ENCODE results near the gene CRISP2. TPM values are rescaled to one million over a fixed set of nuclear protein-coding genes. Genes with fewer than 3 reads are reported as not detected.

CRISP2 gene
- total and polyA plus RNA-seq, 2 donors (not counting 1 experiment from before 2014, with no cell fraction given) = not detected

DNA sequence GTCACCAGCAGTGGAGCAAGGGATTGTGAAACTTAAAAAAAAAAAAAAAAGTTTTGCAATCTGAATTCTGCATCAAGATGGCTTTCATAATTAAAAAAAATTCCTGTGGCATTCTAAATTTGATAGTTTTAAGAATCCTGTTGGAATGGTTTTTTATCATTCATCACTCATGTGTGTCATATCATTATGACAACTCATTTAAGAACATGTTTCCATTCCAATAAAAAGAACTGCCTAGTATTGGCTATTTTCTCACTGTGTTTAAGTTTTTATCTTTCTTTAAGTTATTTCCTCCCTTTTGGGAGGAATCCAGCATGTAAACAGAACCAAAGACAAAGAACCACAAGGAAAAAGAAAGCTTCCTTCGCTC lies 50.5 kb downstream of the CRISP2 start:
- no peak for TF ChIP-seq CTCF (conservative IDR thresholded peaks at IDR 0.05 in 1 of 2, IDR thresholded peaks at IDR 0.05 in 1 of 2; ENCODE audit: low read depth in 1 of 2, low read length in 2 of 2)
- TF ChIP-seq EZH2 (IDR thresholded peaks at IDR 0.05; ENCODE audit: low read length, missing control alignments) = no peak
- H3K27me3 ChIP-seq (ENCODE audit: control insufficient read depth, insufficient read depth, low read length) = no peaks in the 10 kb centered on the region
- H2AFZ ChIP-seq (ENCODE audit: low read length) = no peak overlapping the region
- peak in 1 of 2 donors; percentile 18 for DNase-seq (ENCODE audit: low read depth in 2 of 2)
- no peak overlapping the region for H3K9ac ChIP-seq (ENCODE audit: insufficient read depth, low read length)
- H3K9me3 ChIP-seq (ENCODE audit: control insufficient read depth, insufficient read depth, low read depth, low read length) = no peaks in the 10 kb centered on the region
- H3K4me3 ChIP-seq (replicated peaks in 1 of 4; ENCODE audit: control extremely low read depth in 1 of 4, insufficient read depth in 1 of 4, low read depth in 3 of 4, low read length in 4 of 4) = no peak overlapping the region
- no peaks in the 10 kb centered on the region for H3K4me1 ChIP-seq (ENCODE audit: control insufficient read depth, extremely low read depth, insufficient read depth, low read length)
- H3K79me2 ChIP-seq (ENCODE audit: control insufficient read depth, insufficient read depth, low read length) = no peaks in the 10 kb centered on the region
- H3K36me3 ChIP-seq (ENCODE audit: control insufficient read depth, insufficient read depth, low read length) = no peaks in the 10 kb centered on the region
- no peak overlapping the region for H3K27ac ChIP-seq (ENCODE audit: insufficient read depth, low read length)
- no peak overlapping the region for H3K4me2 ChIP-seq (ENCODE audit: extremely low read depth, insufficient read depth, low read length)
- H4K20me1 ChIP-seq (ENCODE audit: control insufficient read depth, extremely low read depth, insufficient read depth, low read length) = no peaks in the 10 kb centered on the region

GRCh38 chr6:49662231-49662891 lies 51.0 kb downstream of the CRISP2 start:
- TF ChIP-seq EZH2 (IDR thresholded peaks at IDR 0.05; ENCODE audit: low read length, missing control alignments) (no peak), CTCF (conservative IDR thresholded peaks at IDR 0.05 in 1 of 2, IDR thresholded peaks at IDR 0.05 in 1 of 2; ENCODE audit: low read depth in 1 of 2, low read length in 2 of 2) (no peak)
- H3K4me2 ChIP-seq (ENCODE audit: extremely low read depth, insufficient read depth, low read length) = no peak overlapping the region
- no peaks in the 10 kb centered on the region for H3K79me2 ChIP-seq (ENCODE audit: control insufficient read depth, insufficient read depth, low read length)
- H3K9me3 ChIP-seq (ENCODE audit: control insufficient read depth, insufficient read depth, low read depth, low read length) = no peaks in the 10 kb centered on the region
- no peaks in the 10 kb centered on the region for H3K27me3 ChIP-seq (ENCODE audit: control insufficient read depth, insufficient read depth, low read length)
- no peak overlapping the region for H3K9ac ChIP-seq (ENCODE audit: insufficient read depth, low read length)
- no peaks in the 10 kb centered on the region for H3K36me3 ChIP-seq (ENCODE audit: control insufficient read depth, insufficient read depth, low read length)
- no peak overlapping the region for H3K27ac ChIP-seq (ENCODE audit: insufficient read depth, low read length)
- no peaks in the 10 kb centered on the region for H3K4me1 ChIP-seq (ENCODE audit: control insufficient read depth, extremely low read depth, insufficient read depth, low read length)
- no peak for DNase-seq (ENCODE audit: low read depth in 2 of 2)
- H4K20me1 ChIP-seq (ENCODE audit: control insufficient read depth, extremely low read depth, insufficient read depth, low read length) = no peaks in the 10 kb centered on the region
- H3K4me3 ChIP-seq (replicated peaks in 1 of 4; ENCODE audit: control extremely low read depth in 1 of 4, insufficient read depth in 1 of 4, low read depth in 3 of 4, low read length in 4 of 4) = no peak overlapping the region
- no peak overlapping the region for H2AFZ ChIP-seq (ENCODE audit: low read length)

DNA sequence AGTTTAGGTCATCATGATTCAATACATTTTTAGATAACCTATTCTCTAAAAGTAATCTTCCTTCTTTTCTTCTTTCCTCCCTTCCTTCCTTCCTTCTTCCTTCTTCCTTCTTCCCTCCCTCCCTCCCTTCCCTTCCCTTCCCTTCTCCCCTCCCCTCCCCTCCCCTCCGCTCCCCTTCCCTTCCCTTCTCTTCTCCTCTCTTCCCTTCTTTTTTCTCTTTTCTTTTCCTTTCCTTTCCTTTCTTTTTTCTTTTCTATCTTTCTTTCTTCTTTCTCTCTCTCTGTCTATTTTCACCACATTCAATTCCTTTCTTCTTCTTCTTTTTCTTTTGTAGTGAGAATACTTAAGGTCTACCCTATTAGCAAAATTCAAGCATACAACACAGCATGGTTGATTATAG lies 59.4 kb downstream of the CRISP2 start:
- Histone ChIP-seq H3K4me2 (ENCODE audit: extremely low read depth, insufficient read depth, low read length) (no peak overlapping the region), H3K27me3 (ENCODE audit: control insufficient read depth, insufficient read depth, low read length) (no peaks in the 10 kb centered on the region), H2AFZ (ENCODE audit: low read length) (no peak overlapping the region), H3K9ac (ENCODE audit: insufficient read depth, low read length) (no peak overlapping the region), H4K20me1 (ENCODE audit: control insufficient read depth, extremely low read depth, insufficient read depth, low read length) (no peaks in the 10 kb centered on the region), H3K79me2 (ENCODE audit: control insufficient read depth, insufficient read depth, low read length) (no peaks in the 10 kb centered on the region), H3K4me3 (replicated peaks in 1 of 4; ENCODE audit: control extremely low read depth in 1 of 4, insufficient read depth in 1 of 4, low read depth in 3 of 4, low read length in 4 of 4) (no peak overlapping the region), H3K27ac (ENCODE audit: insufficient read depth, low read length) (no peak overlapping the region), H3K4me1 (ENCODE audit: control insufficient read depth, extremely low read depth, insufficient read depth, low read length) (no peaks in the 10 kb centered on the region), H3K9me3 (ENCODE audit: control insufficient read depth, insufficient read depth, low read depth, low read length) (no peaks in the 10 kb centered on the region), H3K36me3 (ENCODE audit: control insufficient read depth, insufficient read depth, low read length) (no peaks in the 10 kb centered on the region)
- DNase-seq (ENCODE audit: low read depth in 2 of 2) = no peak
- no peak for TF ChIP-seq EZH2 (IDR thresholded peaks at IDR 0.05; ENCODE audit: low read length, missing control alignments)
- TF ChIP-seq CTCF (conservative IDR thresholded peaks at IDR 0.05 in 1 of 2, IDR thresholded peaks at IDR 0.05 in 1 of 2; ENCODE audit: low read depth in 1 of 2, low read length in 2 of 2) = no peak
